Ovary (tissue), 9 donors: ENCODE measurements around the gene UBL5. TPM values are rescaled to one million over a fixed set of nuclear protein-coding genes. Genes with fewer than 3 reads are reported as not detected.

Experiments used
- DNase-seq, 5 donors: peaks; one replicate each; pipeline ENCODE4 v3.0.0-alpha.2; 2019 to 2020
- H3K27ac ChIP-seq, 2 donors: fragments of 200-600 bp; one replicate each; pipeline versions ENCODE4 v1.5.1 to v1.8.0; 2019 to 2022
- H3K27me3 ChIP-seq: fragments of 200-600 bp; one replicate; pipeline ENCODE4 v1.8.0; 2022
- H3K36me3 ChIP-seq: fragments of 200-600 bp; sonication (generic); one replicate; pipeline ENCODE4 v1.5.1; 2019
- H3K4me1 ChIP-seq: one replicate; pipeline ENCODE4 v1.8.1; 2013; ENCODE audit warnings: mild to moderate bottlenecking, moderate library complexity; ENCODE audit not compliant: insufficient read depth
- H3K4me3 ChIP-seq: fragments of 200-600 bp; sonication (generic); one replicate; pipeline ENCODE4 v1.5.1; 2017
- H3K9me3 ChIP-seq, 2 donors: fragments of 200-600 bp in 1 of 2; sonication (generic) in 1 of 2; one replicate each; pipeline versions ENCODE4 v1.5.1 to v1.8.1; 2013 to 2019; ENCODE audit warnings: mild to moderate bottlenecking in 1 of 2, moderate library complexity in 1 of 2
- EP300 ChIP-seq: sonication (generic); formaldehyde crosslinking; IDR thresholded peaks from one replicate; pipeline ENCODE4 v1.6.1; 2017; ENCODE audit warnings: antibody characterized with exemption
- POLR2A ChIP-seq: fragments of 450-650 bp; IDR thresholded peaks from one replicate; pipeline ENCODE4 v1.6.1; 2017; ENCODE audit warnings: antibody characterized with exemption, mild to moderate bottlenecking, moderate library complexity
- WGBS, 3 donors: extraction: QIAGEN DNeasy Blood & Tissue Kit in 1 of 3; methylation state at CpG; one replicate each; pipeline versions ENCODE4 v1.1.5 to v1.1.7; 2013 to 2017; 5-methylcytosine and 5-hydroxymethylcytosine counted together
- intact Hi-C, 4 donors: fragments of 100-400 bp; cut with DNase I; formaldehyde crosslinking; loops; one replicate each; pipeline versions ENCODE4 v1.11.0 to v1.15.1; 2022 to 2023
- polyA plus RNA-seq, 2 donors: library from polyadenylated mRNA; stranded (reverse); fragments of 200-250 nt in 1 of 2; fragments of 350-450 nt in 1 of 2; fragmentation: Illumina TruSeq in 1 of 2; extraction: RNeasy Lipid Tissue Mini Kit (QIAGEN cat#74804) in 1 of 2; gene quantifications; one replicate each; pipeline ENCODE4 v1.2.3, GENCODE V29; 2013 to 2014
- total RNA-seq, 7 donors: library from RNA; depleted of rRNA in 2 of 7; stranded (reverse); fragments of >200 nt in 2 of 7; fragmentation: NEBNext Ultra II Directional in 3 of 7; extraction: Animal tissue kit (Norgen Biotek cat#: 25700) in 3 of 7; gene quantifications; one replicate each; pipeline versions ENCODE4 v1.1.0 to v1.2.4, GENCODE V29; 2016 to 2023
- TF ChIP-seq, protein P1 (sequence below), 3 donors: fragments of 450-650 bp in 2 of 3; fragments of 200-600 bp in 1 of 3; IDR thresholded peaks; one replicate each; pipeline versions ENCODE4 v1.5.1 to v1.8.0; 2016 to 2022; ENCODE audit warnings: antibody characterized with exemption in 3 of 3, mild to moderate bottlenecking in 1 of 3
- donor health status: DM: no; HTN: no; CAD: no; lungs with moderate emphysema.
- donor health status: DM: no; HTN: no; CAD: no.
- donor health status: Bipolar disorder and iron deficiency.
- donor health status: DM: yes; HTN: yes; CAD: no.
- donor health status: DM: no; HTN: no; CAD: no.
- donor health status: DM: yes; HTN: yes; CAD: no.

UBL5 gene
- total and polyA plus RNA-seq, 9 donors, result 217 to 492 (median 265) TPM

DNA sequence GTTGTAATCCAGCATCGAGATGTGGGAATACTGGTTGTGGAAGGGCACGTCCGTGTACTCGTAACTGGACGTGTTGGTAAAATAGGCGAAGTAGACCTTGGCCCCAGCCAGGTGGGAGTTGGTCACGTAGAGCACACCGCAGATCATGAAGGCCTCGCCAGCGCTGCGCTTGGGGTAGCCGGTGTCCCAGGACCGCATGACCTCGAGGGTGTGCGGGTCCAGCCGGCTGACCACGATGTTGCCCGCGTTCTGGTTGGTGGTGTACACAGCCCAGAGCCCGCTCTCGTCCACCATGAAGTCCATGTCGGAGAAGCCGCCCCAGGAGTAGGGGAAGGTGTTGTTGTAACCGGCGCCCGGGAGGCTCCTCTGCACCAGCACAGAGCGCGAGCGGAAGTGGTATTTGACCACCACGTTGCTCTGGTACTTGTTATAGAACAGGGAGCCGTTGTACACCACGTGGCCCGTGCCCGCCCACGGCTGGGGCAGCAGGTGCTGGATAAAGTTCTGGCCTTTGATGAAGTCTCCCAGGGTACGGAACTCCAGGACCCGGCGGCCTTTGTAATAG lies 26.6 kb downstream of the UBL5 start:
- Histone ChIP-seq H3K4me1 (no peaks in the 10 kb centered on the region), H3K27ac (no peak overlapping the region), H3K27me3 (no peaks in the 10 kb centered on the region), H3K4me3 (no peak overlapping the region), H3K36me3 (no peaks in the 10 kb centered on the region), H3K9me3 (no peaks in the 10 kb centered on the region)
- DNase-seq, result no peak
- TF ChIP-seq EP300, result no peak
- no peak for TF ChIP-seq POLR2A
- TF ChIP-seq, protein P1, sequence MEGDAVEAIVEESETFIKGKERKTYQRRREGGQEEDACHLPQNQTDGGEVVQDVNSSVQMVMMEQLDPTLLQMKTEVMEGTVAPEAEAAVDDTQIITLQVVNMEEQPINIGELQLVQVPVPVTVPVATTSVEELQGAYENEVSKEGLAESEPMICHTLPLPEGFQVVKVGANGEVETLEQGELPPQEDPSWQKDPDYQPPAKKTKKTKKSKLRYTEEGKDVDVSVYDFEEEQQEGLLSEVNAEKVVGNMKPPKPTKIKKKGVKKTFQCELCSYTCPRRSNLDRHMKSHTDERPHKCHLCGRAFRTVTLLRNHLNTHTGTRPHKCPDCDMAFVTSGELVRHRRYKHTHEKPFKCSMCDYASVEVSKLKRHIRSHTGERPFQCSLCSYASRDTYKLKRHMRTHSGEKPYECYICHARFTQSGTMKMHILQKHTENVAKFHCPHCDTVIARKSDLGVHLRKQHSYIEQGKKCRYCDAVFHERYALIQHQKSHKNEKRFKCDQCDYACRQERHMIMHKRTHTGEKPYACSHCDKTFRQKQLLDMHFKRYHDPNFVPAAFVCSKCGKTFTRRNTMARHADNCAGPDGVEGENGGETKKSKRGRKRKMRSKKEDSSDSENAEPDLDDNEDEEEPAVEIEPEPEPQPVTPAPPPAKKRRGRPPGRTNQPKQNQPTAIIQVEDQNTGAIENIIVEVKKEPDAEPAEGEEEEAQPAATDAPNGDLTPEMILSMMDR (IDR thresholded peaks at IDR 0.05), result no peak
- WGBS, 3 donors, result 95 to 97% (median 97%) methylated on average over 38 of the region's 38 CpGs
- intact Hi-C loops, result no loop called here

DNA sequence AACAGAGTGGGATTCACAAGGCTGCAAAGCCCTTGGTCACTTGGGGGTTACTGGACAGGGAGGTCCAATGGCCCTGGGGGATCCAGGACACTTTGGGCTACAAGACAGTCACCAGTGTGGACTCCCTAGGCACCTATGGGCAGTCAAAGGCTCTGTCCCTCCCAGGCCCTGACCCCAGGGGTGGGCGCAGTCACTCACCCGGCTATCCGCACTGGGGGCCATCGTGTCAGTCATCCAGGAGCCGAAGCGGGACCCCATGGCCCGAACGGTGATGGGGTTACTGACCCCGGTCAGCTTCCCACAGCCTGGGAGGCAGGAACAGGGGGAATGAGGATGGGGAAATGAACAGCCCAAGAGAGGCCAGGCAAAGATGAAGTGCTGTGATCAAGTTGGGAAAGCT lies 28.9 kb downstream of the UBL5 start:
- no peak for DNase-seq
- H3K4me3 ChIP-seq, result no peak overlapping the region
- 92 to 94% (median 93%) methylated on average over 9 of the region's 9 CpGs for WGBS, 3 donors
- H3K9me3 ChIP-seq, result no peaks in the 10 kb centered on the region
- intact Hi-C loops, result no loop called here
- H3K27me3 ChIP-seq, result no peaks in the 10 kb centered on the region
- no peaks in the 10 kb centered on the region for H3K4me1 ChIP-seq
- H3K27ac ChIP-seq, result no peak overlapping the region
- TF ChIP-seq, protein P1 (IDR thresholded peaks at IDR 0.05), result no peak
- no peak for TF ChIP-seq EP300
- TF ChIP-seq POLR2A, result no peak
- H3K36me3 ChIP-seq, result no peaks in the 10 kb centered on the region

DNA sequence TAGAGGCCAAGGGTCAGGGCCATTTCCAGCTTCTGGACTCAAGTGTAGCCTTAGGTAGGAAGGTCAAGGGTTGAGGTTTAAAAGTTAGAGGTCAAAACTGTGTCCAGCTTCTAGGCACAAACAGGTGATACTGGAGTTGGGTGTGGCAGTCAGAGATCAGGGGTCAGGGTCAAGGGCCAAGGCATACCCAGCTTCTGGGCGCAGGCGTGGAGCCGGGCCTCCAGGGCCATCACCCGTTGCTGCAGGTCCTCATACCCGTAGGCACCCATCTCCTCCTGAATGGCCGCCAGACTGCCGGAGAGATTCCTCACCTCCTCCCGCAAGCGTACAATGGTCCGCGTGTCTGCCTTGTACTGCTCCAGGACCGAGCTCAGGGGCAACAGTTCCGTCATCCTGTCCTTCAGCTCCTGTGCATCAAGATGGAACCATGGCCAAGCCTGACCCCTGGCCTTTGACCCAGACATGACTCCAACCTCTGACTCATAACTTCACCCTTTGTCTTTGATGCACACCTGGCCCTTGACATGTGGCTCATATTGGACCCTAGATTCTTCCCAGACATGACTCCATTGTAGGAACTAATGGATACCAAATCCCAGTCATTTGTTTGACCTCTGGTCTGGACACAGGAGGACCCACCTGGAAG lies 29.5 kb downstream of the UBL5 start:
- Histone ChIP-seq H3K4me1 (no peaks in the 10 kb centered on the region), H3K36me3 (no peaks in the 10 kb centered on the region), H3K9me3 (no peaks in the 10 kb centered on the region), H3K27me3 (no peaks in the 10 kb centered on the region), H3K27ac (no peak overlapping the region), H3K4me3 (no peak overlapping the region)
- 94 to 96% (median 95%) methylated on average over 13 of the region's 13 CpGs for WGBS, 3 donors
- TF ChIP-seq EP300 (no peak), POLR2A (no peak)
- TF ChIP-seq, protein P1 (IDR thresholded peaks at IDR 0.05), result no peak
- no peak for DNase-seq
- intact Hi-C loops, result no loop called here

DNA sequence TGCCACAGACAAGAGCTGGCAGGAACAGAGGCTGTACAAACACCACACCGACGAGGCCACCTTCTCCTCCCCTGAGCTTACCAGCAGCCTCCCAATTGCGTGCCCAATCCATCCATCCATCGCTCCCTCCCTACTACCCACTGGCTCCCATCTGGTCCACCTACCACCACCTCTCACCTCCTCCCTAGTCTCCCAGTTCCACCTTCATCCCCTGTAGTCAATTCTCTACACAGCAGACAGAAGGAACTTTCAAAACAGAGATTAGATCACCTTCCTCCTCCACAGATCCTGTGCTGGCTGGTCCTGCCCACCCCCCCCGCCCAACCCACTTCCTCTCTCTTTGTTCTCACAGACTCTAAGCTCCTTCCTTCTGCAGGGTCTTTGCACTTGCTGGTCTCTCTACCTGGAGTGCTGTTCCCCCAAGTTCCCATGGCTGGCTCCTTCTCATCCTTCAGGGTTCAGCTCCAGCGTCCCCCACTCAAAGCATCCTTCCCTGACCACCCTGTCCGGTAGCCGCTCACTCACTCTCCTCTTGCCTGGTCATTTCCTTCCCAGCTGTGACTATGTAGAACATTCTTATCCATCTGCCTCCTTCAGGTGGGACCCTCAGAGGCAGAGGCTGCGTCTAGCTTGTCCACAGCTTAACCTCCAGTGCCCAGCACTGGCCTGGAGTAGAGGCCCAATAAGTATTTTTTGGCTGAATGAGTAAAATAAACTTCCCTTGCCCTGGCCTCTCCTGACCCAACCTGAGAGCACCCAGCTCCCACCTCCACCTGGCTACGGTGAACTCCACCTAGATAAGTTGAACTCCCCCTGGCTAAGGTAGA lies 30.4 kb downstream of the UBL5 start:
- TF ChIP-seq, protein P1 (IDR thresholded peaks at IDR 0.05), result no peak
- TF ChIP-seq EP300 (no peak), POLR2A (no peak)
- no peaks in the 10 kb centered on the region for H3K27me3 ChIP-seq
- intact Hi-C loops, result no loop called here
- no peak overlapping the region for H3K4me3 ChIP-seq
- H3K4me1 ChIP-seq, result no peaks in the 10 kb centered on the region
- H3K27ac ChIP-seq, result no peak overlapping the region
- no peak for DNase-seq
- WGBS, 3 donors, result 89 to 90% (median 89%) methylated on average over 10 of the region's 10 CpGs
- H3K9me3 ChIP-seq, result no peaks in the 10 kb centered on the region
- H3K36me3 ChIP-seq, result no peaks in the 10 kb centered on the region
